ENCODE data around the gene DMGDH. TPM values are rescaled to one million over a fixed set of nuclear protein-coding genes. Genes with fewer than 3 reads are reported as not detected.

Gene DMGDH
- total RNA-seq, 2 experiments from 2014 or later, result 0.50 TPM; not detected in 1

GRCh38 chr5:79047199-79047598, 22.3 kb downstream of the DMGDH start:
- POLR2A ChIA-PET, result no interaction called here

DNA sequence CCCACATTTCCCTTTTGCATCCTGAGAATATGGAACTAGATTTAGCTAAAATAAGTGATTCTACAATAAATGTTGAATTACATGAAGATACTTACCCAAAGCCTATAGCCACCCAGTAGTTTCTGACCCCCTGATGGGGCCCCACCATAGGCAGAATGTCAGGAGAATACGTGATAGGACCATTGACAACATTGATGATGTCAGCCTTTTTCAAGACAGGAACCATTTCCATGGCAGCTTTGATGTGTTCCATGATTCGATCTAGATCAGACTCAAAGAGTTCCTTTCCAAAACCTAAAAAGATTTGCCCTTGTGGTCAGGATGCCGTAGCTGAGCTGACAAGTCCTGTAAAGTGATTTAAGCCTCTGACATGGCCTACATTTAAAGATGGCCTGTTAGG, 27.3 kb downstream of the DMGDH start:
- Histone ChIP-seq H3K9me3 (ENCODE audit: control insufficient read depth in 1 of 2, insufficient read depth in 1 of 2, low read length in 2 of 2) (peaks cover 0 to 3% of the 10 kb centered on the region in 2 experiments), H3K4me1 (ENCODE audit: insufficient read depth, low read length) (no peaks in the 10 kb centered on the region), H3K4me3 (ENCODE audit: low read length) (no peak overlapping the region), H3K36me3 (ENCODE audit: insufficient read depth, low read length) (no peaks in the 10 kb centered on the region), H3K27ac (ENCODE audit: low read depth in 1 of 2, low read length in 2 of 2) (no peak overlapping the region), H3K27me3 (ENCODE audit: control insufficient read depth in 1 of 2, insufficient read depth in 2 of 2, low read length in 2 of 2) (no peaks in the 10 kb centered on the region)
- CTCF ChIA-PET, result no interaction called here
- no peak overlapping the region for H3K27ac Mint-ChIP-seq
- H3K27me3 Mint-ChIP-seq, result peaks cover 4% of the 10 kb centered on the region
- DNase-seq (no peak), ATAC-seq (ENCODE audit: poor library complexity) (no peak)
- TF ChIP-seq CTCF (IDR thresholded peaks at IDR 0.05), result no peak
- no peaks in the 10 kb centered on the region for H3K36me3 Mint-ChIP-seq (ENCODE audit: low read depth)
- H3K9me3 Mint-ChIP-seq, result no peaks in the 10 kb centered on the region
- intact Hi-C loops (cut with DNase I, micrococcal nuclease), result no loop called here
- no peak overlapping the region for H3K4me3 Mint-ChIP-seq
- POLR2A ChIA-PET, result no interaction called here
- H3K4me1 Mint-ChIP-seq (ENCODE audit: low read depth), result no peaks in the 10 kb centered on the region

More at GRCh38 chr5:79047199-79047598, 22.3 kb downstream of the DMGDH start:
- H3K27me3 ChIP-seq (ENCODE audit: control insufficient read depth in 1 of 2, insufficient read depth in 2 of 2, low read length in 2 of 2), result no peaks in the 10 kb centered on the region
- H3K4me1 Mint-ChIP-seq (ENCODE audit: low read depth), result no peaks in the 10 kb centered on the region
- DNase-seq (no peak), ATAC-seq (ENCODE audit: poor library complexity) (no peak)
- intact Hi-C loops (cut with DNase I, micrococcal nuclease), result no loop called here
- no peaks in the 10 kb centered on the region for H3K9me3 ChIP-seq (ENCODE audit: control insufficient read depth in 1 of 2, insufficient read depth in 1 of 2, low read length in 2 of 2)
- no peak overlapping the region for H3K4me3 ChIP-seq (ENCODE audit: low read length)
- CTCF ChIA-PET, result interaction anchor here (1.7 kb wide), 1 partner anchor 23 kb away, joined by 4 read pairs; no protein-coding TSS in a partner anchor
- no peak overlapping the region for H3K27ac Mint-ChIP-seq
- no peak overlapping the region for H3K27ac ChIP-seq (ENCODE audit: low read depth in 1 of 2, low read length in 2 of 2)
- H3K36me3 Mint-ChIP-seq (ENCODE audit: low read depth), result no peaks in the 10 kb centered on the region
- H3K27me3 Mint-ChIP-seq, result peaks cover 4% of the 10 kb centered on the region
- H3K4me1 ChIP-seq (ENCODE audit: insufficient read depth, low read length), result no peaks in the 10 kb centered on the region
- peaks cover 2% of the 10 kb centered on the region for H3K9me3 Mint-ChIP-seq
- no peaks in the 10 kb centered on the region for H3K36me3 ChIP-seq (ENCODE audit: insufficient read depth, low read length)
- H3K4me3 Mint-ChIP-seq, result no peak overlapping the region
- TF ChIP-seq CTCF (IDR thresholded peaks at IDR 0.05), result no peak

GRCh38 chr5:79036769-79037168, 32.7 kb downstream of the DMGDH start:
- Histone ChIP-seq H3K4me1 (ENCODE audit: insufficient read depth, low read length) (no peaks in the 10 kb centered on the region), H3K36me3 (ENCODE audit: insufficient read depth, low read length) (no peaks in the 10 kb centered on the region), H3K27me3 (ENCODE audit: control insufficient read depth in 1 of 2, insufficient read depth in 2 of 2, low read length in 2 of 2) (no peaks in the 10 kb centered on the region), H3K9me3 (ENCODE audit: control insufficient read depth in 1 of 2, insufficient read depth in 1 of 2, low read length in 2 of 2) (peaks cover 4 to 7% of the 10 kb centered on the region in 2 experiments), H3K4me3 (ENCODE audit: low read length) (no peak overlapping the region), H3K27ac (ENCODE audit: low read depth in 1 of 2, low read length in 2 of 2) (no peak overlapping the region)
- Mint-ChIP-seq H3K4me3 (no peak overlapping the region), H3K36me3 (ENCODE audit: low read depth) (no peaks in the 10 kb centered on the region), H3K27ac (no peak overlapping the region), H3K4me1 (ENCODE audit: low read depth) (no peaks in the 10 kb centered on the region), H3K27me3 (no peaks in the 10 kb centered on the region), H3K9me3 (no peaks in the 10 kb centered on the region)
- CTCF ChIA-PET, result interaction anchor here (1.2 kb wide), 1 partner anchor 11 kb away, joined by 3 read pairs; no protein-coding TSS in a partner anchor
- DNase-seq, result no peak
- ATAC-seq (ENCODE audit: poor library complexity), result no peak
- POLR2A ChIA-PET, result no interaction called here
- intact Hi-C loops (cut with DNase I, micrococcal nuclease), result no loop called here
- no peak for TF ChIP-seq CTCF (IDR thresholded peaks at IDR 0.05)

All from CD4-positive, alpha-beta T cell (primary cell).